Endodermal cell (in vitro differentiated cells): Measurements from ENCODE around the gene CNTNAP5. TPM values are rescaled to one million over a fixed set of nuclear protein-coding genes. Genes with fewer than 3 reads are reported as not detected.

Source experiments
- DNase-seq: peaks from one replicate; pipeline ENCODE4 v3.0.0-alpha.2; 2017
- H3K27ac ChIP-seq: 2 replicates; pipeline ENCODE4 v1.5.1; 2013; ENCODE audit warnings: mild to moderate bottlenecking, low read depth, low read length, moderate library complexity
- H3K27me3 ChIP-seq: 2 replicates; pipeline ENCODE4 v1.6.1; 2013; ENCODE audit warnings: mild to moderate bottlenecking, low read length, moderate library complexity; ENCODE audit not compliant: insufficient read depth, control insufficient read depth, poor library complexity, severe bottlenecking
- H3K36me3 ChIP-seq: 2 replicates; pipeline ENCODE4 v1.7.0; 2013; ENCODE audit warnings: mild to moderate bottlenecking, low read length, moderate library complexity; ENCODE audit not compliant: control insufficient read depth, insufficient read depth
- H3K4me1 ChIP-seq: one replicate; pipeline ENCODE4 v1.7.0; 2013; ENCODE audit warnings: low read length; ENCODE audit not compliant: control insufficient read depth, insufficient read depth
- H3K4me3 ChIP-seq: 2 replicates; pipeline ENCODE4 v1.5.1; 2013; ENCODE audit warnings: mild to moderate bottlenecking, low read length, moderate library complexity
- H3K9ac ChIP-seq: 2 replicates; pipeline ENCODE4 v1.6.1; 2013; ENCODE audit warnings: mild to moderate bottlenecking, low read length, moderate library complexity; ENCODE audit not compliant: poor library complexity, severe bottlenecking; ENCODE audit errors: extremely low read depth
- H3K9me3 ChIP-seq: 2 replicates; pipeline ENCODE4 v1.6.1; 2013; ENCODE audit warnings: mild to moderate bottlenecking, low read length, moderate library complexity; ENCODE audit not compliant: control insufficient read depth
- H3K27ac Mint-ChIP-seq: 2 replicates; pipeline ENCODE4 v1.8.0; 2020; ENCODE audit warnings: mixed read lengths
- H3K27me3 Mint-ChIP-seq: 2 replicates; pipeline ENCODE4 v1.8.0; 2021; ENCODE audit warnings: mild to moderate bottlenecking, mixed read lengths; ENCODE audit not compliant: insufficient read depth
- H3K36me3 Mint-ChIP-seq: 2 replicates; pipeline ENCODE4 v1.8.0; 2020; ENCODE audit warnings: low read depth, mixed read lengths
- H3K4me1 Mint-ChIP-seq: 2 replicates; pipeline ENCODE4 v1.8.0; 2020; ENCODE audit warnings: mixed read lengths
- H3K4me3 Mint-ChIP-seq: 2 replicates; pipeline ENCODE4 v1.8.0; 2020; ENCODE audit warnings: mild to moderate bottlenecking, moderate library complexity, mixed read lengths
- H3K9me3 Mint-ChIP-seq: 2 replicates; pipeline ENCODE4 v1.8.0; 2020; ENCODE audit warnings: mild to moderate bottlenecking, mixed read lengths
- WGBS, 2 experiments: methylation state at CpG; one replicate each; pipeline versions ENCODE4 v1.1.5 to v1.1.7; 2013; ENCODE audit warnings: missing lambda C conversion rate in 2 of 2, mixed read lengths in 1 of 2; ENCODE audit not compliant: insufficient coverage in 1 of 2, insufficient read length in 1 of 2; 5-methylcytosine and 5-hydroxymethylcytosine counted together
- total RNA-seq, 2 donors: library from RNA; stranded (reverse); fragmentation: NEBNext Ultra II Directional in 1 of 2; extraction: Animal tissue kit (Norgen Biotek cat#: 25700) in 1 of 2; gene quantifications; 2 replicates in 1 of 2; 3 replicates in 1 of 2; pipeline ENCODE4 v1.2.1, GENCODE V29; 2021
- TF ChIP-seq, protein P1 (sequence below): fragments of 200-600 bp; sonication (generic); conservative IDR thresholded peaks from 2 replicates; pipeline ENCODE4 v1.5.0; 2021; ENCODE audit warnings: antibody characterized with exemption, mild to moderate bottlenecking

CNTNAP5 gene
- total RNA-seq, 2 donors from 2014 or later, result 0.70 to 4.4 TPM

DNA sequence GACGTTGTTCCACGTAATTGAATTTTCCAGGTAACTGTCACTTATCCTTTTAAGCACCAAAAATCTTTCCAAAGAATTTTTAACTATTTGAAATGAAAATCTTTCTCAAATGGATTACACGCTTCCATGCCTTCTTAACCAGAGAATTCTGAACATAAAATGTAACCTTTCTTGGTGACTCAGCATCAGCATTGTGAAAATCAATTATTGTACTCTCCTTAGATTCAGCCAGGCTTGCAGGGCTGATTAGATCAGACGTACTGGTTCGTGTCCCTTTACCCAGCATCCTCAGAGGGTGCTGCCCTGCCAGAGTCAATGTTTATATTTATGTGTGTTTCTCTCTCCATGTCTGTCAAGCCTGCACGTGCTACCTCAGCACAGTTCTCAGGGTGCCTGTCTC lies 623.9 kb downstream of the CNTNAP5 start:
- 84 to 94% methylated on average over 4 to 6 of the region's 6 CpGs for WGBS, 2 experiments

GRCh38 chr2:124652099-124652498 lies 627.0 kb downstream of the CNTNAP5 start:
- H3K36me3 Mint-ChIP-seq, result no peaks in the 10 kb centered on the region
- H3K36me3 ChIP-seq, result no peaks in the 10 kb centered on the region
- H3K4me3 Mint-ChIP-seq, result no peak overlapping the region
- H3K27ac Mint-ChIP-seq, result no peak overlapping the region
- no peaks in the 10 kb centered on the region for H3K4me1 Mint-ChIP-seq
- 71 to 82% methylated on average over 1 of the region's 1 CpG for WGBS, 2 experiments
- H3K9ac ChIP-seq, result no peak overlapping the region
- peaks cover 3% of the 10 kb centered on the region for H3K9me3 Mint-ChIP-seq
- no peaks in the 10 kb centered on the region for H3K27me3 Mint-ChIP-seq
- TF ChIP-seq, protein P1, sequence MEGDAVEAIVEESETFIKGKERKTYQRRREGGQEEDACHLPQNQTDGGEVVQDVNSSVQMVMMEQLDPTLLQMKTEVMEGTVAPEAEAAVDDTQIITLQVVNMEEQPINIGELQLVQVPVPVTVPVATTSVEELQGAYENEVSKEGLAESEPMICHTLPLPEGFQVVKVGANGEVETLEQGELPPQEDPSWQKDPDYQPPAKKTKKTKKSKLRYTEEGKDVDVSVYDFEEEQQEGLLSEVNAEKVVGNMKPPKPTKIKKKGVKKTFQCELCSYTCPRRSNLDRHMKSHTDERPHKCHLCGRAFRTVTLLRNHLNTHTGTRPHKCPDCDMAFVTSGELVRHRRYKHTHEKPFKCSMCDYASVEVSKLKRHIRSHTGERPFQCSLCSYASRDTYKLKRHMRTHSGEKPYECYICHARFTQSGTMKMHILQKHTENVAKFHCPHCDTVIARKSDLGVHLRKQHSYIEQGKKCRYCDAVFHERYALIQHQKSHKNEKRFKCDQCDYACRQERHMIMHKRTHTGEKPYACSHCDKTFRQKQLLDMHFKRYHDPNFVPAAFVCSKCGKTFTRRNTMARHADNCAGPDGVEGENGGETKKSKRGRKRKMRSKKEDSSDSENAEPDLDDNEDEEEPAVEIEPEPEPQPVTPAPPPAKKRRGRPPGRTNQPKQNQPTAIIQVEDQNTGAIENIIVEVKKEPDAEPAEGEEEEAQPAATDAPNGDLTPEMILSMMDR, result no peak
- H3K9me3 ChIP-seq, result no peaks in the 10 kb centered on the region
- H3K27ac ChIP-seq, result peak overlapping the region; percentile 33
- DNase-seq, result no peak
- H3K27me3 ChIP-seq, result no peaks in the 10 kb centered on the region
- H3K4me1 ChIP-seq, result no peaks in the 10 kb centered on the region
- H3K4me3 ChIP-seq, result no peak overlapping the region

More for the DNA sequence above, 623.9 kb downstream of the CNTNAP5 start:
- no peaks in the 10 kb centered on the region for H3K4me1 ChIP-seq
- Mint-ChIP-seq H3K27me3 (no peaks in the 10 kb centered on the region), H3K9me3 (no peaks in the 10 kb centered on the region), H3K27ac (no peak overlapping the region), H3K4me3 (no peak overlapping the region), H3K36me3 (no peaks in the 10 kb centered on the region), H3K4me1 (no peaks in the 10 kb centered on the region)
- H3K9me3 ChIP-seq, result no peaks in the 10 kb centered on the region
- TF ChIP-seq, protein P1, result no peak
- no peak overlapping the region for H3K9ac ChIP-seq
- H3K27ac ChIP-seq, result no peak overlapping the region
- H3K27me3 ChIP-seq, result no peaks in the 10 kb centered on the region
- H3K4me3 ChIP-seq, result no peak overlapping the region
- no peak for DNase-seq
- no peaks in the 10 kb centered on the region for H3K36me3 ChIP-seq

DNA sequence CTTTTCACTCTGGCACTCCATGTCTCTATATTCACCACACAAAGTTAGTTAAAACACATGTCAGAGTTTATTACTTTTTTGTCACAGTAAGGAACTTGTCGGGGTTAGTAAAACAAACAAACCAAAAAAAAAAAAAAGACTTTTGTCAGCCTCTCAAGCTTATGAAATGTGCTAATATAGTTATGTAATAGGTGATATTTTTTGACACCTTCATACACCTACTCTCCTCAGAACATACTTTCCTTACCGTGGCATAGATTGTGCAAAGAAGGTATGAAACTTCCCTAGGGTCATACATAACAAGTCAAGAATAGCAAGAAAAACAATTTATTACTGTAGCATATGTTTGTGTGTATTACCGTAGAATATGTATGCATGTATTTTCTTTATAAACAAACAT lies 633.3 kb downstream of the CNTNAP5 start:
- Mint-ChIP-seq H3K4me1 (peaks cover 5% of the 10 kb centered on the region), H3K27me3 (no peaks in the 10 kb centered on the region), H3K27ac (no peak overlapping the region), H3K4me3 (no peak overlapping the region), H3K9me3 (peaks cover 3% of the 10 kb centered on the region), H3K36me3 (no peaks in the 10 kb centered on the region)
- no peaks in the 10 kb centered on the region for H3K27me3 ChIP-seq
- H3K27ac ChIP-seq, result no peak overlapping the region
- no peaks in the 10 kb centered on the region for H3K36me3 ChIP-seq
- H3K9ac ChIP-seq, result no peak overlapping the region
- H3K4me3 ChIP-seq, result no peak overlapping the region
- H3K9me3 ChIP-seq, result no peaks in the 10 kb centered on the region
- no peaks in the 10 kb centered on the region for H3K4me1 ChIP-seq
- 85% methylated on average over 2 of the region's 3 CpGs; no CpG with 5 or more reads in 1 of the 2 experiments for WGBS, 2 experiments
- no peak for DNase-seq
- TF ChIP-seq, protein P1, result no peak
